Body of pancreas (tissue), 4 donors: ENCODE data around the gene HMCN2. TPM values are rescaled to one million over a fixed set of nuclear protein-coding genes. Genes with fewer than 3 reads are reported as not detected.

Experiments used
- ATAC-seq: fragments of 150-250 bp; one replicate; pipeline ENCODE4 v1.9.1; 2016
- DNase-seq, 4 donors: peaks; one replicate each; pipeline ENCODE4 v3.0.0-alpha.2; 2019
- H3K27ac ChIP-seq, 4 donors: fragments of 200-600 bp; sonication (generic); 1 replicate in 3 of 4; 2 replicates in 1 of 4; pipeline versions ENCODE4 v1.5.1 to v1.6.1; 2016 to 2019; ENCODE audit warnings: mild to moderate bottlenecking in 1 of 4, mixed read lengths in 1 of 4, moderate library complexity in 1 of 4
- H3K27me3 ChIP-seq, 2 donors: fragments of 200-600 bp; sonication (generic); one replicate each; pipeline ENCODE4 v1.6.0; 2016; ENCODE audit warnings: mild to moderate bottlenecking in 1 of 2
- H3K36me3 ChIP-seq, 2 donors: fragments of 200-600 bp; sonication (generic); replicated peaks in 1 of 2; 2 replicates each; pipeline ENCODE4 v1.5.1; 2016; ENCODE audit warnings: low read depth in 2 of 2; ENCODE audit not compliant: insufficient read depth in 1 of 2
- H3K4me1 ChIP-seq: fragments of 200-600 bp; sonication (generic); one replicate; pipeline ENCODE4 v1.6.0; 2016
- H3K4me3 ChIP-seq, 2 donors: fragments of 200-600 bp; sonication (generic); 1 replicate in 1 of 2; 2 replicates in 1 of 2; pipeline ENCODE4 v1.5.1; 2016 to 2019
- H3K9me3 ChIP-seq, 3 donors: fragments of 200-600 bp; sonication (generic); 1 replicate in 2 of 3; 2 replicates in 1 of 3; pipeline ENCODE4 v1.5.1; 2016
- CTCF ChIP-seq, 7 experiments: fragments of 450-650 bp in 4 of 7; fragments of 200-600 bp in 3 of 7; sonication (generic) in 3 of 7; IDR thresholded peaks; one replicate each; pipeline ENCODE4 v1.5.1; 2016 to 2019; ENCODE audit warnings: antibody characterized with exemption in 7 of 7
- POLR2A ChIP-seq, 3 donors: fragments of 450-650 bp; IDR thresholded peaks; one replicate each; pipeline ENCODE4 v1.6.1; 2016; ENCODE audit warnings: antibody characterized with exemption in 3 of 3, mild to moderate bottlenecking in 2 of 3
- WGBS, 2 donors: methylation state at CpG; one replicate each; pipeline ENCODE4 v1.1.5; 2017; 5-methylcytosine and 5-hydroxymethylcytosine counted together
- intact Hi-C: fragments of 100-400 bp; cut with DNase I; formaldehyde crosslinking; loops from one replicate; pipeline ENCODE4 v1.15.1; 2023
- total RNA-seq, 2 donors: library from RNA; depleted of rRNA; stranded (reverse); fragments of >200 nt; gene quantifications; one replicate each; pipeline ENCODE4 v1.1.0, GENCODE V29; 2016

The HMCN2 gene
- total RNA-seq, 2 donors from 2014 or later, result 0.78 to 3.6 TPM

GRCh38 chr9:130441031-130441430 is 175.5 kb downstream of the HMCN2 start:
- DNase-seq, result no peak
- Histone ChIP-seq H3K4me3 (no peak overlapping the region), H3K27me3 (no peaks in the 10 kb centered on the region), H3K9me3 (no peaks in the 10 kb centered on the region), H3K36me3 (no peaks in the 10 kb centered on the region), H3K27ac (no peak overlapping the region), H3K4me1 (peaks cover 16% of the 10 kb centered on the region)
- TF ChIP-seq CTCF (IDR thresholded peaks at IDR 0.05), result no peak
- no peak for TF ChIP-seq POLR2A (IDR thresholded peaks at IDR 0.05)
- no peak for ATAC-seq
- WGBS, 2 donors, result 89 to 96% methylated on average over 1 of the region's 1 CpG
- intact Hi-C loops, result no loop called here

- DNase-seq, result no peak
- intact Hi-C loops, result no loop called here
- 87 to 88% methylated on average over 4 to 9 of the region's 9 CpGs for WGBS, 2 donors
Observed at GRCh38 chr9:130442746-130443455, 177.3 kb downstream of the HMCN2 start.

GRCh38 chr9:130443456-130443801 is 177.9 kb downstream of the HMCN2 start:
- Histone ChIP-seq H3K27ac (no peak overlapping the region), H3K36me3 (no peaks in the 10 kb centered on the region), H3K4me1 (peaks cover 30% of the 10 kb centered on the region), H3K27me3 (no peaks in the 10 kb centered on the region), H3K9me3 (no peaks in the 10 kb centered on the region), H3K4me3 (no peak overlapping the region)
- TF ChIP-seq POLR2A (IDR thresholded peaks at IDR 0.05), result no peak
- no peak for TF ChIP-seq CTCF (IDR thresholded peaks at IDR 0.05)
- 71% methylated on average over 6 of the region's 6 CpGs; no CpG with 5 or more reads in 1 of the 2 donors for WGBS, 2 donors
- ATAC-seq, result no peak
- intact Hi-C loops, result no loop called here
- DNase-seq, result no peak

More at GRCh38 chr9:130442746-130443455, 177.3 kb downstream of the HMCN2 start:
- peaks cover 30% of the 10 kb centered on the region for H3K4me1 ChIP-seq
- TF ChIP-seq CTCF (IDR thresholded peaks at IDR 0.05) (no peak), POLR2A (IDR thresholded peaks at IDR 0.05) (no peak)
- H3K4me3 ChIP-seq, result no peak overlapping the region
- no peak overlapping the region for H3K27ac ChIP-seq
- H3K27me3 ChIP-seq, result no peaks in the 10 kb centered on the region
- no peaks in the 10 kb centered on the region for H3K36me3 ChIP-seq
- ATAC-seq, result no peak
- H3K9me3 ChIP-seq, result no peaks in the 10 kb centered on the region

- no peak for ATAC-seq
- Histone ChIP-seq H3K4me3 (no peak overlapping the region), H3K27ac (peak overlapping the region in 3 of 4 donors; percentile 53 to 69 (median 68)), H3K27me3 (no peaks in the 10 kb centered on the region), H3K9me3 (no peaks in the 10 kb centered on the region), H3K36me3 (no peaks in the 10 kb centered on the region), H3K4me1 (peaks cover 30% of the 10 kb centered on the region)
- peak; percentile 18 to 53 (median 39) for DNase-seq
- intact Hi-C loops, result no loop called here
- no peak for TF ChIP-seq POLR2A (IDR thresholded peaks at IDR 0.05)
- WGBS, 2 donors, result 42 to 44% methylated on average over 12 to 14 of the region's 14 CpGs
Observed at GRCh38 chr9:130443840-130444492, 178.4 kb downstream of the HMCN2 start.

- Histone ChIP-seq H3K36me3 (no peaks in the 10 kb centered on the region), H3K9me3 (no peaks in the 10 kb centered on the region), H3K27ac (peak within 1 kb of the TSS; percentile 53 to 69 (median 61)), H3K4me1 (peaks cover 33% of the 10 kb centered on the region), H3K27me3 (no peaks in the 10 kb centered on the region), H3K4me3 (peak within 1 kb of the TSS; percentile 9 to 53)
- peak; percentile 80 for ATAC-seq
- intact Hi-C loops, result no loop called here
- 0% methylated on average over 52 of the region's 66 CpGs; no CpG with 5 or more reads in 1 of the 2 donors for WGBS, 2 donors
- DNase-seq, result peak; percentile 80 to 92 (median 88)
- TF ChIP-seq CTCF (IDR thresholded peaks at IDR 0.05) (no peak), POLR2A (IDR thresholded peaks at IDR 0.05) (peak; percentile 46 to 80 (median 63))
Observed at GRCh38 chr9:130444565-130445221, 179.1 kb downstream of the HMCN2 start, which contains the start of gene ASS1. ASS1 (plus strand) TSS chr9:130444961; CDS start chr9:130452229, 7,268 bp downstream.
